T-helper 1 cell (primary cell): ENCODE results near the gene ASB4.
"Not testable (repeated sequence)": the region's sequence is repeated elsewhere in the genome, so short reads cannot be mapped to it uniquely, and the experiment has no call there.

ENCODE experiments used
- DNase-seq, 5 donors: peaks; one replicate each; pipeline ENCODE4 v3.0.0-alpha.2; 2012 to 2020

The ASB4 gene

DNA sequence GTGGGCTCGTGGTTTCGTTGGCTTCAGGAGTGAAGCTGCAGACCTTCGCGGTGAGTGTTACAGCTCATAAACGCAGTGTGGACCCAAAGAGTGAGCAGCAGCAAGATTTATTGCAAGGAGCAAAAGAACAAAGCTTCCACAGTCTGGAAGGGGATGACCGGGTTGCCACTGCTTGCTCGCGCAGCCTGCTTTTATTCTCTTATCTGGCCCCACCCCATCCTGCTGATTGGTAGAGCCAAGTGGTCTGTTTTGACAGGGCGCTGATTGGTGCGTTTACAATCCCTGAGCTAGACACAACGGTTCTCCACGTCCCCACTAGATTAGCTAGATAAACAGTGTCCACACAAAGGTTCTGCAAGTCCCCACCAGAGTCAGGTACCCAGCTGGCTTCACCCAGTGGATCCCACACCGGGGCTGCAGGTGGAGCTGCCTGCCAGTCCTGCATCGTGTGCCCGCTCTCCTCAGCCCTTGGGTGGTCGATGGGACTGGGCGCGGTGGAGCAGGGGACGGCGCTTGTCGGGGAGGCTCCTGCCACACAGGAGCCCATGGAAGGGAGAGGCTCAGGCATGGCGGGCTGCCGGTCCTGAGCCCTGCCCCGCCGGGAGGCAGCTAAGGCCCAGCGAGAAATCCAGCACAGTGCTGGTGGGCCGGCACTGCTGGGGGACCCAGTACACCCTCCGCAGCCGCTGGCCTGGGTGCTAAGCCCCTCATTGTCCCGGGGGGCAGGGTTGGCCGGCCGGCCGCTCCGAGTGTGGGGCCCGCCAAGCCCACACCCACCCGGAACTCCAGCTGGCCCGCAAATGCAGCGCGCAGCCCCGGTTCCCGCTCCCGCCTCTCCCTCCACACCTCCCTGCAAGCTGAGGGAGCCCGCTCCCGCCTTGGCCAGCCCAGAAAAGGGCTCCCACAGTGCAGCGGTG, 66.5 kb downstream of the ASB4 start:
- DNase-seq = not testable (repeated sequence)

GRCh38 chr7:95553939-95554338, 68.2 kb downstream of the ASB4 start:
- DNase-seq = no peak

DNA sequence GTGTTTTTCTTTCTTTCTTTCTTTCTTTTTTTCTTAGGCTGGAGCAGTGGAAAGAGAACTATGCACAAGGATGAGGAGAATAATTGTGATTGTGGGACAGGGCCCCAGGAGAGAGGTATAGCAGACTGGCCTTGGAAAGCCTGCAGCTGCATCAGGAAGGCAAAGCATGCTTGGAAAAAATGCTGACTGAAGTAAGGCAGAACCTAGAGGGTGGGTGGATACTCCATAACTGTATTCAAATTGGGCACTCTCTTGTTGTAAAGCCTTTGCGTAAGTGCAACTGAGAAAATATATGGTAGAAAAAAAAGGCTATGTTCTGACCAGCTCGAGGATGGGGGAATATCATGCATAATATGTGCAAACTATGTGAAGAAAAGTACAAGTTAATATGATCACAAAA, 71.0 kb downstream of the ASB4 start:
- DNase-seq = no peak

- no peak for DNase-seq
Measured at GRCh38 chr7:95558864-95559263, 73.1 kb downstream of the ASB4 start.

- no peak for DNase-seq
Measured at GRCh38 chr7:95560674-95561073, 74.9 kb downstream of the ASB4 start.

DNA sequence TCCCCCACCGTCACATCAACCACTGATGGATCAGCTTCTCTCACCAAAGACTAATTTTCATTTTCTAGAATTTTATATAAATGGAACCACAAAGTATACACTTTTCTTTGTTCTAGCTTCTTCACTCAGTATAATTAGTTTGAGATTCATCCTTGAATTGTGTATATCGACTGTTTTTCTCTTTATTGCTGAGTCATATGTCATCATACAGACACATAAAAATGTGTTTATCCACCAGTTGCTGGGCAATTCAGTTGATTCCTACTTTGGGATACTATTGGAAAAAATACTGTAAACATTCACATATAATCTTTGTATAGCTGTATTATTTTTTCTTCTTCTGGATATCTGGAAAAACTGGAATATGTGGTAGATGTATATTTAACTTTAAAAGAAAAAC, 84.0 kb downstream of the ASB4 start:
- DNase-seq = no peak

DNA sequence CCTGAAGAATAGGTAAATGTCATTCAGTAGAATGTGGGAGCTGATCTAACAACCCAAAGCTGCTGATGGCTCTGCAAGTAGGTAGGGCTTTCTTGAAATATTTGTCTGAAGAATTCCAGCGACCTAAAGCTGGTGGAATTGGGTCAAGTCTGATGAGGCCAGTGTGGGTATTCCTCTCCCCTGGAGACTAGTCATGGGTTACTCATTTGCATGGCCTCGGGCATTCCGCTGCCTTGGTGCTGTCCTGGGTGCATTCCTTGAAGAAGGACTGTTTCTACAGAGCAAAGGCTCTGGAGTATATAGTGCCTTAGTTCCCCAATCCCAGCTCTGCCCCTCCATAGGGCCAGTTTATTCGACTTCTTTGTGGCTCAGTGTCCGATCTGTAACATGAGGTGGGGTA, 91.4 kb downstream of the ASB4 start:
- DNase-seq = no peak

DNA sequence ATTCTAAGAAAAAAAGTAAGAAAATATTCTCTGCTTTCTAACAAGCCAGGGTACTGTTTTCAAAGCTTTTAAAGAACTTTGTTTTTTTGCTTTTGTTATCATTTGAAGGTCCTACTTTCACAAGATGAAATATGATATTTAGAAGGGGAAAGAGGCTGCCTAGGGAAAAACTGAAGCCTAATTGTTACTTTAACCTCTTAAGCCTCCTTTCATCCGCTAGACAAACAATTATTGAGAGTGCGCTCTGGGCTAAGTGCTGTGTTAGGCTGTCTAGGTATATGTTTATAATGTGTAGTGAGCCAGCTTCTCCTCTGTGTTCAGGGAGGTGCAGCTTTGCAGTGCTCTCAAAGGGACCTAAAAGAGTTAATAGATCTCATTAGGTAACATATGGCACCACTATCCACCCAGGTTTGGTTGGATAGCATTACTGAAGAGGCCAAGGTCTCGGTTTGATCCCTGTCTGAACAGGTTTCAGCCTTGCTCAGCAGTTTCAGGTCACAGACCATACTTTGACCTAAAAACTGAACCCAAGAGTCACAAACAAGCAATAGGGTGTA, 92.6 kb downstream of the ASB4 start:
- no peak for DNase-seq

- DNase-seq = no peak
Measured at GRCh38 chr7:95579318-95579717, 93.6 kb downstream of the ASB4 start.

DNA sequence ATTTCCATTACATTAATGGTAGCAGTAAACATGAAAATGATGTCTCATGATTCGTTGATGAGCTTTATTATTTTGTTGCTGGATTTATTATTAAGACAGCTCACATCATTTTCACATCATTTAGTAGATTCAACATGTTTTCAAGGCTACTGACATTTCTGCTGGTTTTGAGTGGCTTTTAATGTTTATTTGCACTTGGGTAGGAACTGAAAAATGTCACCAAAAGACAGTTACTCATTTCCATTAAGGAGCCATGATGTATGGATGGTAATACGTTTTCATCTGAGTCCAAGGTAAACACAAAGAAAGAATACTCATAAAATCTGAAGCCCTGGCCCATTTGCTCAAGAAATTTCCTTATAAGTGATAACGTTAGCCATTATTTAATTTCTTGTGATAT, 95.7 kb downstream of the ASB4 start:
- DNase-seq = no peak

GRCh38 chr7:95582578-95583293, 97.0 kb downstream of the ASB4 start:
- DNase-seq = no peak

DNA sequence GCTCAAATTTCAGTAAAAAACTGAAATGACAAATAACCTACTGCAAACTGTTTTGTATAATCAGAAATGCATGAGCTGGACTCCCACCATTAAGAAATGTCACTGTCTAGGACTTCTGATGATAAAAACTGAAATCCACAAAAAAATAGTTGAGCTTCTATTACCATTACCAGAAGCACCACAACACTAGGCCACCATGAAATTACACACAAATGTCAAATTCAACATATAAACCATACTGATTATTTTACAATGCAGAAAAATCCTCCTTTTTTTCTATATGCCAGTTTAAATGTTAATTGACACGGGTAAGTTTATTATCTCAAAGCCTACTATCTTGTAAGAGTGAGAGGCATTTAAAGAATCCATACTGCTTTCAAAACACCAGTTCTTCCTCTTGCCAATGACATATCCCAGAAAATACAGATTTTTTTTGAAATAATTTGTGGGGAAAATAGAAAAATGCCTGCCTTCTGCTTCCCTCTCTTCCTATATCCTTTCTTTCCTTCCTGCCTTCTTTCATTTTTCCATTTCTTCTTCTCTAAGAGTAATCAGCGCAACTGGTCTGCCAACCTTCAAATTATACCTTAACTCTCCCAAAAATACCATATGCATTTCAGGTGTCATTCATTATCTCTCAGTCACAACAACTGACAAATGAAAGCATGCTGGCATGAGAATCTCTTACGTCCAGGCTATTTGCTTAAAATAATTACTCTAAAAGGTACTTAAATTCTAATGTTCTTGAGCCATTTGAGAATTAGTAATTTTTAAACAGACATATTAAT, 98.3 kb downstream of the ASB4 start:
- no peak for DNase-seq

GRCh38 chr7:95584769-95585425, 99.2 kb downstream of the ASB4 start:
- DNase-seq = no peak

DNA sequence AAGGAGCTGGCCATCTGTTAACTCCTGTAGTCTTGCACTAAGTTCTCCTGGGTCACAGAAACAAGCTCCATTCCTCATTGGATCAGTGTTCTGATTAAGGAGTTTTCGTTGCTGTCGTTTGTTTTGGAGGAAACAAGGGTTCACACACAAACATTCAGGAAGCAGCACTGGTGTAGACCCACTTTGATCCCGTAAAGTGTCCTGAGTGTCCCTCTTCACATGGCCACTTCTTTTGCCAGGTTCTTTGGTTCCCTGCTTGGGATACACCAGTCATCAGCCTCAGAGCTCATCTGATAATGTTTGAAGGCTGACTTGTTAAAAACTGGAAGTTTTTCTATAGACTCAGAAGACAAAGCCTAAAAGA, 99.7 kb downstream of the ASB4 start:
- no peak for DNase-seq

DNA sequence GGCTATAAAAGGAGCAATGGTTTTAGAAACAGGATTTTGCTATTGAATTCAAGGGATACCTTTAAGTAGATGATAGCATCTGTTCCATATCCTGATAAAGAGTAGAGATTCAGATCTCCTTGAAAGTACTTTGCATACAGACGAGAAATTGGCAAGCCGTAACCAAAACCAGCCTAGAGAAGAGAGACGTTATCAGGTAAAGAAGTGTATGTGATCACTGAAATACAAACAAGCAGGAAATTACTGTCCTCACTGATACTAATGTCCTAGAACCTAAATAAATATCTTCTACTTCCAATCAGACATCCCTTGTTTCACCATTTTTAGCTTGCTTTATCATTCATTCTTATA, 101.2 kb downstream of the ASB4 start:
- DNase-seq = no peak

GRCh38 chr7:95589031-95589430, 103.3 kb downstream of the ASB4 start:
- no peak for DNase-seq

GRCh38 chr7:95589766-95590165, 104.0 kb downstream of the ASB4 start:
- no peak for DNase-seq
